ENCODE measurements around the gene SH3TC1. TPM values are rescaled to one million over a fixed set of nuclear protein-coding genes. Genes with fewer than 3 reads are reported as not detected.
A peak's percentile ranks its signal among the peaks of the same experiment; 100 is the strongest.

SH3TC1 gene
- total RNA-seq, 2 donors from 2014 or later = 12.2 to 22.2 TPM

DNA sequence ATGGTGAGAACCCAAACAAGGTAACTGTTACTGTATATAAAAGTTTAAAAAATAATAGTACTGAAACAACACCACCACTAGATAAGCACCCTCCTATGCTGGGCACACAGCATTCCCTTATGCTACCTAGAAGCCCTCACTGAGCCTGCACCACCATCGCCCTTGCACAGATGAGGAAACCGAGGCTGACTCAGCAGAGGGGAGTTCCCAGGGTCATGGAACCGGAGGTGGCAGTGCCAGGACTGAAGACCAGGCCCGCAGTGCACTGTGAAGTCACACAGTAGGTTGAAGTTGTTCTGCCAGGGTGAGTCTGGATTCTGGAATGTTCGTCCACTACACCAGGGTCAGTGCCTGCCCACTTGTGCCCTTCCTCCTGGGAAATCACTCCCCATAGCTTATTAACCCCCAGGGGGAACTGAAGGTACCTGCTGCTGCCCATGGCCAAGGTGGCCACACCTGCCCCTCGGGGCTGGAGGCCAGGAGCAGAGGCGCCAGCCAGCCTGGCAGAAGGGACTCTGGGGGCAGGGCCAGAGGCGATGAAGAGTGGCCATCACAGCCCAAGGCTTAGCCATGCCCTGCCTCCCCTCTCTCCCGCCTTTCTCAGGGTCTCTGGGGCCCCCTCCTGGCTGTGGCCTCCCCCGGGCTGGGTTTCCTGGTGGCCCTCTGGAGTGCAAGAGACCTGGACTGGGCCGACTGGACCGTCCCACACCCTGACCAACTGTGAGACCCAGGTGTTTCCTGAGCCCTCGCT is 25.4 kb upstream of the SH3TC1 start:
- no peak for DNase-seq (ENCODE audit: low spot score in 2 of 2)

DNA sequence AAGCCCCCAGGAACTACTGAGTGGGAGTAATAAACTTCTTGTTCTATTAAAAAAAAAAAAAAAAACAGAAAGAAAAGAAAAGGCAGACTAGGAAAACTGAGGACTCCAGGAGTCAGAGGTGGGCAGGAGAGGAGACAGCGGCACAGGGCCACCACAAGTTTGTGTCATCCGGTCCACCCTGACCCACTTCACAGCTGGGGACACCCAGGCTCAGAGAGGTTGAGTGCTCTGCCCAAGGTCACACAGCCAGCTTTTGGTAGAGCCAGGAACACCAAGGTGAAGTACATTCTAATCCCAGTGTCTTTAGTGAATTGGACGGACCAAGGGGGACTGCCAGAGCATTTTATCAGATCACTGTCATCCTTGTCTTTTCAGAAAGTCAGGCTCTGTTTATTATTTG is 24.1 kb upstream of the SH3TC1 start:
- DNase-seq (ENCODE audit: low spot score in 2 of 2) (no peak), ATAC-seq (no peak)
- H3K27ac Mint-ChIP-seq = no peak overlapping the region
- H3K36me3 Mint-ChIP-seq = no peaks in the 10 kb centered on the region
- no peaks in the 10 kb centered on the region for H3K9me3 Mint-ChIP-seq

More for the DNA sequence above, 25.4 kb upstream of the SH3TC1 start:
- H3K9me3 Mint-ChIP-seq = peaks cover 0 to 3% of the 10 kb centered on the region in 2 donors
- no peak for ATAC-seq
- H3K36me3 Mint-ChIP-seq = no peaks in the 10 kb centered on the region
- H3K27ac Mint-ChIP-seq = no peak overlapping the region

DNA sequence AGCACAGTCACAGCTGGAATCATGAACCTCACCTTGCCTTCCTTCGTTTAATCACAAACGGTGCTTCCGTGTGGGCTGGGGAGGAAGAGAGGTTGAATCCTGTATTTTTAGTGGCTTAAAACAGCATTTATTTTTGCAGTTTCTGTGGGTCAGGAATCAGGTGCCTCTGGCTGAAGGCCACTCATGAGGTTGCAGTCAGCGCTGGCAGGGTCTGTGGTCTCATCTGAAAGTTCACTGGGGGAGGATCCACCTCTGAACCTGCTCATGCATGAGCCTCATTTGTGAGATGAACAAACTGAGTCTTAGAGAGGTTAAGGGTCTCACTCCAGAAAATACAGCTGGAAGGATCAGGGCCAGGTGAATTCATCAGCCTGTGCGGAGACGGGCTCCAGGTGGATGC is 23.4 kb upstream of the SH3TC1 start:
- no peaks in the 10 kb centered on the region for H3K9me3 Mint-ChIP-seq
- DNase-seq (ENCODE audit: low spot score in 2 of 2) = no peak
- ATAC-seq = no peak
- no peak overlapping the region for H3K27ac Mint-ChIP-seq
- no peaks in the 10 kb centered on the region for H3K36me3 Mint-ChIP-seq

DNA sequence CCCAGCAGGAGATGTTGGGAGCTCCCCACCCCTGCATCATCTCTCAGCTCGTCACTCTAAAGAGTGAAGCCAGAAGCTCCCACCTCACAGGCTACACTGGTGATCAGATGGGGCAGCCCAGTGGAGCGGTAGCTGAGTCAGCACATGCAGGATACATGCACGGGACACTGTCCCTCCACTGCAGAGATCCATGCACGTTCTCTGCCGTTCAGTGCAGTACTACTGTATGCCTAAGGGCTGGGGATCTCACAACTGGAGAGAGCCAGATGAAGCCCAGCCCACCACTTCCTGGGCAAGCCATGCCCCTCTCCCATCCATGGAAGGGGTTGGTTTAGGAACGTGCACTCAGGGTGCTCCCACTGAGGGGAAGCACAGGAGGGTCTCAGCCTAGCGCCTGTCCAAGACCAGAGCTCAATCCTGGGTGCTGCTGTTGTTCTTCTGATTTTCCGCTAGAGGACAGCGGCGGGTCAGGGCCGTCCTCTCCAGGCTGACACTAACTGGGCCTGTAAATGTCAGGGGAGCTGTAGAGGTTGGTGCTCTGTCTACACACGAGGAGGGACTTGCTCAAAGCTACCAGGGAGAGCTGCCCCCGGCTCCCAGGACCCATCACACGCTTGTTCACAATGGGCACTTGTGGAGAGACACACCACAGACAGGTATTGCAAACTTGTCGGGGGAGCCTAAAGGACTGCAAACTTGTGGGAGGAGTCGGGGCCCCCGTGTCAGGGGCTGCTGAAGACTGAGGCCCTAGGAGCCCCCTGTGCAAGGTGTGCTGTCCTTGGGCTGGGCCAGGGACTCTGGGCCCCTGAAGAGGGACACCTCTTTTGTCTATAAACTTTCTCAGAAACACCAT is 22.3 kb upstream of the SH3TC1 start:
- DNase-seq (ENCODE audit: low spot score in 2 of 2) = peak in 1 of 2 donors; percentile 36
- Mint-ChIP-seq H3K27ac (no peak overlapping the region), H3K9me3 (no peaks in the 10 kb centered on the region), H3K36me3 (no peaks in the 10 kb centered on the region)
- peak; percentile 78 to 84 for ATAC-seq

DNA sequence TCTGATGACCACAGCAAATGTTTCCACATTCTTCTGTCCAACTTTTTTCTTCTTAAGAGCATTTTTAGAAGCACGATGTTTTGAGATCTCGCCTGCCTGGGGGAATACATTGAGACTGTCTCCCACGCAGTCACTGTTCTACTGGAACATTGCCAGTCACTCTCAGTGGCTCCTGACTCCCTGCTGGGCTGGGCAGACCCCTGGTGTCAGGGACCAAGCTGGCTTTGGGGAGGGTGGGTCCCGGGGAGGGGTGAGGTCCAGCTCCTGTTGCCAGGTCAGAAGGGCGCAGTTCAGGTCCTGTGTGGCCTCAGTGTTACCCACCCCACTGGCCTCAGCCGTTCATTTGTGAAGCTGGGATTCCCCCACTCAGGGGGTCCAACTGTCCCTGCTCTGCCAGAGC is 21.5 kb upstream of the SH3TC1 start:
- no peak overlapping the region for H3K27ac Mint-ChIP-seq
- H3K36me3 Mint-ChIP-seq = no peaks in the 10 kb centered on the region
- DNase-seq (ENCODE audit: low spot score in 2 of 2) (no peak), ATAC-seq (no peak)
- H3K9me3 Mint-ChIP-seq = no peaks in the 10 kb centered on the region

DNA sequence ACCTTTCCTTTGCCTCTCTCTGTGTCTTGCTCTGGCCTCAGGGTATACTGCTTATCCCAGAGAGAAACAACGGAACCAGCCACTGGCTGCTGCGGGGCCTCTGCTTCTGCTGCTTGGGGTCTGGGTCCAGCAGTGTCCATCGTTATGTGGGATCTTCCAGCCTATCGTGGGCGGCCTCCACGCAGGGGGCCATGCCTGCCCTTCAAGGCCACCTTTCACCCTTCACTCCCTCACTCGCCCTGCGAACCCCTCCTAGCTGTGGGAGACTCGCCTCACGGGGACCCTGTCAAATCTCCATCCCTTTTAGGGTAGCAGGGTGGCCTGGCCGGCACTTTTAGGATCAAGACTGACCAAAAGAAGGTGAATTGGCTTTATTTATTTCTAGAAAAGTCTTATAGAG is 21.1 kb upstream of the SH3TC1 start:
- ATAC-seq (no peak), DNase-seq (ENCODE audit: low spot score in 2 of 2) (no peak)
- H3K27ac Mint-ChIP-seq = peak overlapping the region; percentile 22 to 88
- H3K9me3 Mint-ChIP-seq = no peaks in the 10 kb centered on the region
- no peaks in the 10 kb centered on the region for H3K36me3 Mint-ChIP-seq

DNA sequence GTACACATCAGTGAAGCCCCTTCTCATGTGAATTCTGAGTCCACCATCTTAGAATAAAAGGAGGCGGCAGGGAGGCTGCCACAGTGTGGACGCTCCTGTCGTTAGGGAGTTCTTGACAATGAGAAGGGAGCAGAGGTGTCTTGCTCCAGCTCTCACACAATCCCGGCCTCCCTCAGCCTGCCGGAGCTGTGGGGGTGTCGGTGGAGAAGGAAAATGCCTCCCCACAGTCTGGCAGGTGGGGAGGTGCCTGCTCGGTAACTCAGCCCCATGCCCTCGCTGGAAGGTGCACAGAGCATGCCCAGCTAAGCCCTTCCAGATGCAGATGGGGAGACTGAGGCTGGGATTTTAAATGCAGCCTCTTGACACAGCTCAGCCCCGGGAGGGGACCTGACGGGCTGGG is 20.0 kb upstream of the SH3TC1 start:
- no peaks in the 10 kb centered on the region for H3K36me3 Mint-ChIP-seq

DNA sequence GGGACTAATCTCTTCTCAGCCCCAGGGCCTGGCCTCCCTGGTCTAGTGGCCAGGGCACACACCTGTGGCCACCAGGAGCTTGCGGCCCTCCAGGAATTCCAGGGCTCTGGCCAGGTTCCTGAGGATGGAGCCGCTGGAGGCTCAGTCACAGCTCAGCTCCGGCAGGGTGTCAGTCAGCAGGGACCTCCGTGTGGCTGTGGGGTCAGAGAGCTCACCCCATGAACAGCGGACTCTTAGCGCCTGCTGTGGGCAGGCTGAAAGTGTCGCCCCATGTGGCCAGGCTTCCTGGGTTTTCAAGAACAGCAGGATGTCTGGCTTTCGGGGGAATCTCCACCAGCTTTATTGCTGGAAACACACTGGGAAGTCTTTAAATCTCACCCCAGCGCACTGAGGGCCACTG is 19.3 kb upstream of the SH3TC1 start:
- no peaks in the 10 kb centered on the region for H3K9me3 Mint-ChIP-seq
- H3K27ac Mint-ChIP-seq = no peak overlapping the region
- ATAC-seq = no peak
- DNase-seq (ENCODE audit: low spot score in 2 of 2) = no peak
- no peaks in the 10 kb centered on the region for H3K36me3 Mint-ChIP-seq

More for the DNA sequence above, 20.0 kb upstream of the SH3TC1 start:
- H3K9me3 Mint-ChIP-seq = no peaks in the 10 kb centered on the region
- DNase-seq (ENCODE audit: low spot score in 2 of 2) (no peak), ATAC-seq (no peak)
- H3K27ac Mint-ChIP-seq = no peak overlapping the region

DNA sequence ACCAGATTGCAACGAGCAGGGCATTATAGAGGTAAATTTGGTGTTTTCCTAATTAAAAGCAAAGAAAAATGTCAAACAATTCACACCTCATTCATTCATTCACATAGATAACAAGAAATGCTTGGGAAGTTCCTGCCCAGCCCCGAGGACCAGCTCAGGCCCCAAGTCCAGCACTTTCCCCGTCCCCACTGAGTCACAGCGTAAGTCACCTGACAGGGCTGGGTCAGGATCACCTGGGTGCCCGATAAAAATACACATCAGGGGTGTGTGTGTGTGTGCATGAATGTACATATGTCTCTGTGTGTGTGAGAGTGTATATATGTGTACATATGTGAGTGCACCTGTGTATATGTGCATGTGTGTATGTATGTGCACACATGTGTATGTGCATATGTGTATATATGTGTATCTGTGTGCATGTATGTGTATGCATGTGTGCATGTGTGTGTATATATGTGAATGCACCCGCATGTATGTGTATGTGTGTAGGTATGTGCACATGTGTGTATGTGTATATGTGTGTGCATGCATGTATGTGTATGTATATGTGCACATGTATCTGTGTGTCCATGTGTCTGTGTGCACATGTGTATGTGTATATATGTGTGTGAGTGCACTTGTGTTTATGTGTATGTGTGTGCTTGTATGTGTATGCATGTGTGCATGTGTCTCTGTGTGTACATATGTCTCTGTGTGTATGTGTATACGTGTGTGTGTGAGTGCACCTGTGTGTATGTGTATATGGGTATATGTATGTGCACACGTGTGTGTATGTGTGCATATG is 18.6 kb upstream of the SH3TC1 start:
- DNase-seq (ENCODE audit: low spot score in 2 of 2) (no peak), ATAC-seq (no peak)
- Mint-ChIP-seq H3K27ac (no peak overlapping the region), H3K9me3 (no peaks in the 10 kb centered on the region), H3K36me3 (no peaks in the 10 kb centered on the region)

DNA sequence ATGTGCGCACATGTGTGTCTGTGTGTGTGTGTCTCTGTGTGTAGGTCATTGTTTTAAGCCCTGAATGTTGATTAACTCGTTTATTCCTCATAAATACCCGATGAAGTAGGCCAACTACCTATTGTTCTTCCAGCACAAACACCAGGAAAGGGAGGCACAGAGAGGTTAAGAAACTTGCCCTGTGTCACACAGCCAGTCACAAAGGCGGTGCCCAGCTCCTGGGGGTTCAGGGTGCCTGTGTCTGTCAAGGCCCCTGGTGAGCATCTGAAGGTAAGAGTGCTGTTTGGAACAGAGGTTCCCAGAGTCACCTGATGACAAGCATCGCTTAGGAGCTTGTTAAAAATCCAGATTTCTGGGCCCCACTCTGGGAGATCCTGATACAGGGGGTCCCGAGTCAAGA is 18.0 kb upstream of the SH3TC1 start:
- Mint-ChIP-seq H3K27ac (no peak overlapping the region), H3K36me3 (no peaks in the 10 kb centered on the region), H3K9me3 (no peaks in the 10 kb centered on the region)
- DNase-seq (ENCODE audit: low spot score in 2 of 2) (no peak), ATAC-seq (no peak)

DNA sequence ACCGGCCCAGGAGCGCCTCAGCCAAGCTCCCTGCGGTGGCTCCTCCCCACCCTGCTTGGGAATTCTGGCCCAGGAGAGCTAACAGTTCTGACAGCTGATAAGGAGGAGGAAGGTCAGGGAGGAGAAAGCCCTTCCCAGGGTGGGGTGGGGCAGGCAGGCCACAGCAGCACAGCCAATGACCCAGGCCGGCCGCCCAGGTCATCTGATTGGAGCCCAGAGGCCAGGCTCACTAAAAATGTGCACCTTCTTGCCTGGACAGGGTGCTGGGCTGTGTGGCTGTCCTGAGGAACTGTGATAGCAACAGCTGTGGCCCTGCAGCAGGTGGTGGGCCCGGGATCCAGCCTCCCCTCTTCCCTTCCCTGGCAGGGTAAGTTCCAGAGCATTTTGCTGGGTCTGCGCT is 17.2 kb upstream of the SH3TC1 start:
- H3K9me3 Mint-ChIP-seq = no peaks in the 10 kb centered on the region
- ATAC-seq = no peak
- DNase-seq (ENCODE audit: low spot score in 2 of 2) = no peak
- no peak overlapping the region for H3K27ac Mint-ChIP-seq
- no peaks in the 10 kb centered on the region for H3K36me3 Mint-ChIP-seq

DNA sequence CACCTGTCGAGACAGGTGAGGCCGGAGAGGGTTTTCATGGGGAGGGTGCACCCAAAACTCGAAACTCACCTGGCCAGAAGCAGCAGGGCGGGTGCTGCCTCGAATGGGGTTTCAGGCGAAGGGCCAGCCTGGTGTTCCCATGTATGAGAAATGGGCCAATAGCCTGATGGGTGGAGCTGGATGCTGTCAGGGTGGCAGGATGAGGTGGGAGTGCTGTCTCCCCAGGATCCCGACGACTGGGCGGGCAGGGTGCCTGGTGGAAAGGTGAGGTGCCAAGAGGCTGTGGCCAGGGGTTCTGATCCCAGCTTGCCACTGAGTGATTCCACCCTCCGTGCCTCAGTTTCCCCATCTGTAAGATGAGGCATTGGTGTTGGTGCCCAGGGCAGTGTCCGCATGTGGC is 16.8 kb upstream of the SH3TC1 start:
- H3K9me3 Mint-ChIP-seq = no peaks in the 10 kb centered on the region
- DNase-seq (ENCODE audit: low spot score in 2 of 2) = no peak
- ATAC-seq = no peak
- no peaks in the 10 kb centered on the region for H3K36me3 Mint-ChIP-seq
- H3K27ac Mint-ChIP-seq = no peak overlapping the region

DNA sequence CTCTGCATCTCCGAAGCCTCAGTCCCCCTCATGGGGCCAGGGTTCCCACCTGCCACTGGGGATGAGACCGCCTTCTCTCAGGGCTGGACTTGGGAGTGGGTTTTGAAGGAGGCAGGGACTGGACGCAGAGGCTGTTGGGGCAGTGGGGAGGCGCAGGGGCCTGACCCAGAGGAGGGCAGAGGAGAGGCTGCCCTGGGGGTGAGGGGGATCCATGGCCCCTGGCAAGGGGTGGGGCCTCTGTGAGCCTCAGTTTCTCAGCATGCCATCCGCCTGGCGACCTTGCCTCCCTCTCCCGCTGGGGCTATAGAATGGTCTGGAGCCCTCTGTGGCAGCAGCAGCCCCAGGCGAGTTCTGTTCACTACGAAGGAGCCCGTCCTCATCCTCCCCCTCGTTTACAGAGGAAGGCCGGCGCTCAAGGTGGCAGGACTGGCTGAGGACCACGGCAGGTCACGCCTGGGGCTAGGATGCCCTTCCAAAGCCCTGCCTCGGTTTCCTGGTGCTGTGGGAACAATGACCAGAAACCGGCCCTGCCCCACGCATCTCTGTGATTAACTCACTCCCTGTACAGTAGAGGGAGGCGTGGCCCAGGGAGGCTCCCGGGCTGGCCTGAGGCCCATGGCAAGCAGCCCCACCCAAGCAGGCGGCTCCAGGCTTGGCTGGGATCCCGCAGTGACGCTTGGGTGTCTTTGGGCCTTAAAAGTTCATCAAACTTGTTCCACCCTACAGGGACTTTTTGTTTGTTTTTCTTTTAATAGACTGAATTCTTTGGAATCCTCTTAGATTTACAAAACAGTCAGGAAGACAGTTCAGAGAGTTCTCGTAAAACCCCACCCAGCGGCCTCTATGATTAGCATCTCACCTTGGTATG is 16.0 kb upstream of the SH3TC1 start:
- Mint-ChIP-seq H3K36me3 (no peaks in the 10 kb centered on the region), H3K27ac (no peak overlapping the region), H3K9me3 (no peaks in the 10 kb centered on the region)
- no peak for DNase-seq (ENCODE audit: low spot score in 2 of 2)
- ATAC-seq = no peak

DNA sequence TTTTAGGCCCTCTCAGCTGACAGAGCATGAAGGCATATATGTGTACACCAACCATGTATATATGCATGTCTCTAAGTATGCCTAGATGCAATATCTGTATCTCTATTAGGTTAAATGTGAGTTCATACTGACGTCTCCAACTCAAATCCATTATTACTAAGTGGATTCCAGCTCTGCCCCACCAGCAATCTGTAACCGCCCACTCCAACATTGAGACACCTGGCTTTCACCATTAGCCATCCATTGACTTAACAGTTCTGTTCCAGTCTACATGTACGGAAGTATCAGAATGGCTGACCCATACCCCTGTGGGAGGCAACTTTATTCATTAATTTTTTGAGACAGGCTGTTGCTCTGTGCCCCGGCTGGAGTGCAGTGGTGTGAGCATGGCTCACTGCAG is 15.0 kb upstream of the SH3TC1 start:
- no peaks in the 10 kb centered on the region for H3K9me3 Mint-ChIP-seq
- DNase-seq (ENCODE audit: low spot score in 2 of 2) (no peak), ATAC-seq (no peak)
- H3K36me3 Mint-ChIP-seq = no peaks in the 10 kb centered on the region
- peak overlapping the region in 1 of 2 donors; percentile 63 for H3K27ac Mint-ChIP-seq

DNA sequence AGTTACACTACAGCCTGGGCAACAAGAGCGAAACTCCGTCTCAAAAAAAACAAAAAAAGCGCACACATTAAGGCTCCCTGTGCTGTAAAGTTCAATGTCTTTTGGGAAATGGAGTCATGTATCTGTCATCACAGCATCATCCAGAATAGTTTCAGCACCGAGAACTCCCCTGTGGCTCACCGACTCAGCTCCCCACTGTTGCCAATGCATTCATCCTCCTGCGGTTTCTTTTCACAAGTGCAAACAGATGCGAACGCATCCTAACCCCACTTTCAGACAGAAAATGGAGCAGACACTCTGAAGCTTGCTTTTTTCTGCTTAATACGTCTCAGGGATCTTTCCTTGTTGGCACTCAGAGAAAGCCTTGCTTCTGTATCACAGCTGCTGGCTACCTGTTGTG is 13.8 kb upstream of the SH3TC1 start:
- no peak for DNase-seq (ENCODE audit: low spot score in 2 of 2)
- H3K27ac Mint-ChIP-seq = no peak overlapping the region
- no peaks in the 10 kb centered on the region for H3K36me3 Mint-ChIP-seq
- H3K9me3 Mint-ChIP-seq = no peaks in the 10 kb centered on the region
- peak in 1 of 2 donors; percentile 51 for ATAC-seq

DNA sequence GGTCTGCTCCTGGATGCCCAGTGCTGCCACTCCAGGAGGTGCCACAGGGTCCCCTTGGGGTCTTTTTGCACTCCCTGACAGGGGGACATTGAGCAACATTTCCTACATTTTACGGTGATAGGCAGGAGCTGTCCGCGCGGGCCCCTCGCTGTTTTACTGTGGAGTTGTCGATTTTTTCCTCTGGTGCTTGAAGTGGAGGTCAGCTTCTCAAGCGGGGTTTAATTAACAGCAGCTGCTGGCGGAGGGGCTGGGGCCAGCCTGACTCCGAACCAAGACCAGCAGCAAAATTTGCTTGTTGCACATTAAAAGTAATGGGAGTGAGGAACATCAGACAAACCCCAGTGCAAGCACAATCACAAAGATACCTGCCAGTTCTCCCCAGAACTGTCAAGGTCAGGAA is 13.2 kb upstream of the SH3TC1 start:
- Mint-ChIP-seq H3K9me3 (no peaks in the 10 kb centered on the region), H3K36me3 (no peaks in the 10 kb centered on the region), H3K27ac (no peak overlapping the region)
- DNase-seq (ENCODE audit: low spot score in 2 of 2) = no peak
- ATAC-seq = no peak
